HG02610 (cell line): ENCODE results near the gene APBA2.
"Not testable (repeated sequence)": the region's sequence is repeated elsewhere in the genome, so short reads cannot be mapped to it uniquely, and the experiment has no call there.

ENCODE experiments used
- ATAC-seq: cut with Tn5 transposase; IDR thresholded peaks from one replicate; pipeline ENCODE4 v1.9.1; 2021; ENCODE audit warnings: mild to moderate bottlenecking, moderate library complexity; ENCODE audit not compliant: unreplicated experiment

APBA2 gene

DNA sequence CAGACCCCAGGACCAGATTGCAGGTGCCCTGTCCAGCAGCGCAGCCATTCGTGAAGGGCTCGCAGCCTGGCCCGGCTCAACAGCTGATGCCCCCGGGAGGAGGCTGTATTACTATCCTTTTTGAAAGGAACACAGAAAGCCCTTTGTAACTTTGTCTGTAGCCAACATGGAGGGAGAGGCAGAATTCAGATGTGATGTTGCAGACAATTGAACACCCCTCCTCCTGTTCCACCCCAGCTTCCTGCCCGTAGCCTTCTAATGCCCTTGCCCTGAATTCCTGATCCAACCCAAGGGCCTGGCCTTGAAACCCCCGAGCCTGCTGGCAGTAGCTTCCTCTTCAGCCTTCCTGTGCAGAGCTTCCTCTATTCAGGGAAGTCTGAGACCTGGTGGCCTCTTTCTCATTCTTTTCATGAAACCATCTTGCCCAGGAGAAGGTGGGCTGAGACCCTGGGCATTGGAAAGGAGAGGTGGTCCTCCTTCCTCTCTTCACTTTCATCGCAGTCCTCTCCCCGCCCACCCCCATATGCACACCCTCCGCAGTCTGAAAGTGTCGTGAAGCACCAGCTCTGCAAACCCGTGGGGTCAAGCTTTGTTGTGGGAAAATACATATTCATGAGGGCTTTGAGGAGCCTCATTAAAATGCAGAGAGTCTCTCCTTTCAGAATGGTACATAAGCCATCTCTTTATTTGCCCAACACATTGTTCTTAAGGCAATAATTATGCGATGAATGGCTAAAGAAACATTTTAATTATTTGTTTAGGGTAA lies 109.2 kb downstream of the APBA2 start:
- ATAC-seq: no peak

GRCh38 chr15:28995705-28996104 lies 109.9 kb downstream of the APBA2 start:
- ATAC-seq: no peak

GRCh38 chr15:28996289-28996688 lies 110.5 kb downstream of the APBA2 start:
- no peak for ATAC-seq

DNA sequence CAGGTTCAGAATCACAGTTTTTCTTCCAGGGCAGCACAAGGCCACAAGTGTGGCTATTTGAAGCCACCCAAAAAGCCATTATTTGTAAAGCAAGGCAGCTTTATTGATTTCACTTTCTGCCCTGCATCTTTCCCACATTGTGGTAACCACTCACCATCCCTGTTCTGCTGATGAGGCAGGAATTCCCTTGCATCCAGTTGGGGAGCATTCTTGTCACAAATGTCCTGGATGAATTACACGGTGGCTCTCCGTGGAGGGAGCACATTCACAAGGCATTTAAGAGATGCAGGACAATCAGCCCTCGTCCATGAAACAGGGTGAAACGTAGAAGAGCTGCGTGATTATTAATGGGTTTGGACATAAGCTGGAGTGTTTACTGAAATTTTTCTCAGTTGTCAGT lies 111.2 kb downstream of the APBA2 start:
- ATAC-seq: no peak

DNA sequence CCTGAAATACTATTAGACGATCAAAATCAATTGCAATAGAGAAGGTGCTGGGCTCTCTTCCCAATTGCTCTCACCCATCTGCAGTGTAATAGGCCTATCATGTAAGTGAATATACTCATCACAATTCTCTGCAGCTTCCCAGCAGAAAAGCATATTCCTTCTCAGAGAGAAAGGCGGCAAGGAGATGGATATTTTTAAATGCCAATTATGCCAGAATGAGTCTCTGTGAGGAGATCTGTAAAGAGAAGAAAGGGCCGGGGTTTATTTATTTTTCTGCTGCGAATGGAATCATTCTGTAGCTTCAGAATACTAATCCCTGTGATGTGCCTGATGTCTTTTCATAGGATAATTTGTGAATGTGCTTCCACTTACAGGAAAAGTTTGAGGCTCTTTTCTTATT lies 112.0 kb downstream of the APBA2 start:
- ATAC-seq: no peak

GRCh38 chr15:28998511-28998910 lies 112.7 kb downstream of the APBA2 start:
- no peak for ATAC-seq

- no peak for ATAC-seq
Measured at GRCh38 chr15:29003191-29003839, 117.5 kb downstream of the APBA2 start.

DNA sequence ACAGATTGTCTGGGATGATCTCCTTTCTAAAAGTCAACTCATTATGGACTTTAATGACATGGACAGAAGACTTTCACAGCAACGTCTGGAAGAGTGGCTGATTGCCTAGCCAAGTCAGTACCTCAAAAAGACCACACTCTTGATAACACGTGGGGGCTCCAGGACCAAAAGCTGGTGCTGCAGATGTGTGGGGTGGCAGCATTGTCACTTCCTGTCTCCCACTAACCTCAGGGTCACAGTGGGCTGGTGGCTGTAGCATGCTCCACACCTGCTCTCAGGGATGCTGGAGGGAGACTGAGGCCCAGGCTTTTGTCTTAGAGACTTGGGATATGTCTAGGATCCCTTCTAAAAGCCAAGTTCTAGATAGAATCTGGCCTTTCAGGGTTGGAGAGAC lies 118.1 kb downstream of the APBA2 start:
- no peak for ATAC-seq

- no peak for ATAC-seq
Measured at GRCh38 chr15:29005931-29006330, 120.2 kb downstream of the APBA2 start.

DNA sequence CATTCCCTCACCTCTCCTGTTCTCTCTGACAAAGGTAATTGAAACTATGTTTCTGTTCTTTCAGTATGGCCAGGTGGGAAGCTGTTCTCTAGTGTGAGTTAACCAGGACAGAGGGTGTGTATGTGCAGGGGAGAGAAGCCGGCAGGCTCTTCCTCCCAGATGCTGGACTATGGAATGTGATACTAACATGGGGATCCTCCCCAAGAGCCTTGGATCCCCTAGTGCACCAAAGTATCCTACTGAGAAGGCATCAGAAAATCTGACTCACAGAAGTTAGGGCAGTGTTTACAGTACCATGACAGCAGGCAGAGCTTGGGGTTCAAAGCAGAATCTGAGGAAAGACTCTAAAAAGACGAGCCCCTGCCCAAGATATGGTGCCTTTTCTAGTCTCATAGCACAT lies 123.1 kb downstream of the APBA2 start:
- no peak for ATAC-seq

- no peak for ATAC-seq
Measured at GRCh38 chr15:29012097-29012496, 126.3 kb downstream of the APBA2 start.

DNA sequence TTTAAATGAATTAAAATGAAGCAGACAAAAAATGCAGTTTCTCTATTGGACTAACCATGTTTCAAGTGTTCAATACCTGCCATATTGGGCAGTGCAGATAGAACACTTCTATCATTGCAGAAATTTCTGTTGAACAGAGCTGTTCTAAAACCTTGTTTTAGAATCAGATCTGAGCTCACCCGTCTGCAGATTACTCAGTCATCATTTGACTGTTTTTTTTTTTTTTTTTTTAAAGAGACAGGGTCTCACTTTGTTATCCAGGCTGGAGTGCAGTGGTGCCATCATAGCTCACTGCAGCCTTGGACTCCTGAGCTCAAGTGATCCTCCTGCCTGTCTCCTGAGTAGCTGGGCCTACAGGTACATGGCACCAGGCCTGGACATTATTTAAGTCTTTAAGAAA lies 128.7 kb downstream of the APBA2 start:
- no peak for ATAC-seq

DNA sequence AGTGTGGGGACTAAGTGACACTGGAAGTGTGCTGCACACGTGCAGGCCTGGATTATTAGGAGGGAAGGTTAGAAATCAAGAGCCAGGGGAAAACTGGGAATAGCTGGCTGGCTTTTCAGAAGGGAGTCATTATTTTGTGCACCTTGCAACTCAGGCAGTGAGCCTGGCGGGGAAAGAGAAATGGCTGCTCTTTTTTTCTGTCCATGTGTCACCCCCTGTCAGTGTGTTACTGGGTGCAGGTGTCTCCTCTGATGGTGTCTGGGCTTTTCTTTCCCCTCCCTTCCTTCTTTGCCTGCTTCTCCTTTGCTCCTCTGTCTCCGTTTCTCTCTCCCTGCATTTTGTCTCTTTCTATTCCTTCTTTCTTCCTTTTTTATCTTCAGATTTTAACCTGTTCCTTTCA lies 130.7 kb downstream of the APBA2 start:
- no peak for ATAC-seq

- ATAC-seq: no peak
Measured at GRCh38 chr15:29018120-29018805, 132.5 kb downstream of the APBA2 start.

- no peak for ATAC-seq
Measured at GRCh38 chr15:29018995-29019976, 133.5 kb downstream of the APBA2 start.

DNA sequence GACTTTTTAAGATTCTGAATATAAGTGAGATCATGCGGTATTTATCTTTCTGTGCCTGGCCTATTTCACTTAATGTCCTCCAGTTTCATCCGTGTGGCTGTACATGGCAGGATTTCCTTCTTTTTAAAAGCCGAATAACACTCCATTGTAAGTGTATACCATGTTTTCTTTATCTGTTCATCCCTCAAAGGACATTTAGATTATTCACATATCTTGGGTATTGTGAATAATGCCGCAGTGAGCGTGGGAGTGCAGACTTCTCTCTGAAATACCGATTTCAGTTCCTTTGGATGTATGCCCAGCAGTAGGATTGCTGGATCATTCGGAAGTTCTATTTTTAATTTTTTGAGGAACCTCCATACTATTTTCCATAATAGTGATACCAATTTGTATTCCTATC lies 136.1 kb downstream of the APBA2 start:
- ATAC-seq: no peak

GRCh38 chr15:29024662-29025061 lies 138.9 kb downstream of the APBA2 start:
- ATAC-seq: no peak

DNA sequence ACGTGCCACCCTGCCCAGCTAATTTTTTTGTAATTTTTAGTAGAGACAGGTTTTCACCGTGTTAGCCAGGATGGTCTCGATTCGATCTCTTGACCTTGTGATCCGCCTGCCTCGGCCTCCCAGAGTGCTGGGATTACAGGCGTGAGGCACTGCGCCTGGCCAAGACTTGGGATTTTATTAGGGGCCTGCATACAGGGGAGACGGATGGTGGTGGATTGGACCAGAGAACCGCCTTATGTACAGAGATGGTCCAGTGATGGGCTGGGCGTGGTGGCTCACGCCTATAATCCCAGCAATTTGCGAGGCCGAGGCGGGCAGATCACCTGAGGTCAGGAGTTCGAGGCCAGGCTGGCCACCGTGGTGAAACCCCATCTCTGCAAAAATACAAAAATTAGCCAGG lies 139.6 kb downstream of the APBA2 start:
- not testable (repeated sequence) for ATAC-seq

DNA sequence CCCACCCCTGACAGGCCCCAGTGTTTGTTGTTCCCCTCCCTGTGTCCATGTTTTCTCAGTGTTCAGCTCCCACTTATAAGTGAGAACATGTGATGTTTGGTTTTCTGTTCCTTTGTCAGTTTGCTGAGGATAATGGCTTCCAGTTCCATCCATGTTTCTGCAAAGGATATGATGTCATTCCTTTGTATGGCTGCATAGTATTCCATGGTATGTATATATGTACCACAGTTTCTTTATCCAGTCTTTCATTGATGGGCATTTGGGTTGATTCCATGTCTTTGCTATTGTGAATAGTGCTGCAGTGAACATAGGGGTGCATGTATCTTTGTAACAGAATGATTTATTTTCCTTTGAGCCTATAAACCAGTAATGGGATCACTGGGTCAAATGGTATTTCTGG lies 142.4 kb downstream of the APBA2 start:
- ATAC-seq: not testable (repeated sequence)

DNA sequence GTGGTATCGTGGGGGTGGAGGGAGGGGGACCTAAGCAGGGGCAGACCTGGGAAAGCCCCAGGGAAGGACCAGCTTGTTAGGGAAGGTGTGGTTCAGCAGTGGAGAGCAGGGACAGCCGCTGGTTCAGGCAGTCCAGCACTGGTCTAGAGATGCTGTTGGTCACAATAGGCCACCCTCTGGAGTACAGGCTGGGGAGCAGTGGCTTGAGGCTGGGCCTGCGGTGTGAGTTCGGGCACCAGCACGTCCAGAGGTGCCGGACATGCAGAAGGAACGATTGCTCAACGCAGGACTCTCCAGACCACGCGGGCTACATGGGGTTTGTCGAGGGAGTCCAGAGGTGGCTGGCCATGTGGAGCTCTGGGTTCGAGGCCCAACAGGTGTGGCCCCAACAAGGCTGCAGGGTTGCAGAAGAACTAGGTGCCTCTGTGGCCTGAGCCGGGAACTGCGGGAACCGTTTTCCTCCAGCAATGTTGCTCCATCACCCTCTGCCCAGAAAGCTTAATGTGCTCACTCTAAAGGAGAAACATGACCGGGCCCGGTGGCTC lies 143.9 kb downstream of the APBA2 start:
- no peak for ATAC-seq
